Inflammatory macrophage (primary cell): ENCODE data around the gene PTH1R.
A peak's percentile ranks its signal among the peaks of the same experiment; 100 is the strongest.
"Not testable (repeated sequence)": the region's sequence is repeated elsewhere in the genome, so short reads cannot be mapped to it uniquely, and the experiment has no call there.

Experiments
- DNase-seq, 2 donors: peaks; one replicate each; pipeline ENCODE4 v3.0.0-alpha.2; 2020 to 2022

PTH1R gene

GRCh38 chr3:46899151-46900006 lies 21.9 kb downstream of the PTH1R start:
- DNase-seq, result no peak

GRCh38 chr3:46900007-46900292 lies 22.4 kb downstream of the PTH1R start:
- no peak for DNase-seq

GRCh38 chr3:46900356-46900755 lies 22.8 kb downstream of the PTH1R start:
- no peak for DNase-seq

GRCh38 chr3:46901061-46901460 lies 23.5 kb downstream of the PTH1R start:
- no peak for DNase-seq

- no peak for DNase-seq
Observed at GRCh38 chr3:46901591-46902187, 24.2 kb downstream of the PTH1R start.

- DNase-seq, result no peak
Observed at GRCh38 chr3:46902188-46902631, 24.7 kb downstream of the PTH1R start.

GRCh38 chr3:46903341-46904302 lies 26.1 kb downstream of the PTH1R start:
- no peak for DNase-seq

GRCh38 chr3:46904303-46905212 lies 27.0 kb downstream of the PTH1R start:
- no peak for DNase-seq

GRCh38 chr3:46905213-46905560 lies 27.7 kb downstream of the PTH1R start:
- no peak for DNase-seq

- no peak for DNase-seq
Observed at GRCh38 chr3:46905661-46906451, 28.3 kb downstream of the PTH1R start.

GRCh38 chr3:46906471-46907058 lies 29.0 kb downstream of the PTH1R start:
- DNase-seq, result no peak

- DNase-seq, result no peak
Observed at GRCh38 chr3:46907271-46907670, 29.8 kb downstream of the PTH1R start.

- no peak for DNase-seq
Observed at GRCh38 chr3:46907960-46908293, 30.4 kb downstream of the PTH1R start.

- no peak for DNase-seq
Observed at GRCh38 chr3:46908294-46908985, 30.9 kb downstream of the PTH1R start.

- DNase-seq, result no peak
Observed at GRCh38 chr3:46908986-46909534, 31.5 kb downstream of the PTH1R start.

- DNase-seq, result peak; percentile 84 to 85
Observed at GRCh38 chr3:46909535-46910161, 32.1 kb downstream of the PTH1R start.

GRCh38 chr3:46910166-46910760 lies 32.7 kb downstream of the PTH1R start:
- no peak for DNase-seq

- not testable (repeated sequence) for DNase-seq
Observed at GRCh38 chr3:46910914-46911313, 33.4 kb downstream of the PTH1R start.

GRCh38 chr3:46912986-46913385 lies 35.5 kb downstream of the PTH1R start:
- DNase-seq, result no peak
